ENCODE measurements around the gene STYXL2.
A peak's percentile ranks its signal among the peaks of the same experiment; 100 is the strongest.

Gene STYXL2

GRCh38 chr1:167081594-167082156, 12.2 kb upstream of the STYXL2 start:
- peak; percentile 69 for DNase-seq

GRCh38 chr1:167082511-167083027, 11.3 kb upstream of the STYXL2 start:
- DNase-seq, result peak; percentile 88

GRCh38 chr1:167083066-167083665, 10.7 kb upstream of the STYXL2 start:
- DNase-seq, result peak; percentile 54

- no peak for DNase-seq
Observed at GRCh38 chr1:167083871-167084270, 10.0 kb upstream of the STYXL2 start.

GRCh38 chr1:167084757-167085156, 9.1 kb upstream of the STYXL2 start:
- no peak for DNase-seq

- DNase-seq, result no peak
Observed at GRCh38 chr1:167086033-167086432, 7.8 kb upstream of the STYXL2 start.

- DNase-seq, result no peak
Observed at GRCh38 chr1:167086768-167087167, 7.1 kb upstream of the STYXL2 start.

GRCh38 chr1:167088746-167089417, 5.0 kb upstream of the STYXL2 start:
- no peak for DNase-seq

GRCh38 chr1:167089939-167090313, 3.9 kb upstream of the STYXL2 start:
- no peak for DNase-seq

GRCh38 chr1:167090314-167090942, 3.4 kb upstream of the STYXL2 start, which contains the start of gene GPA33:
Gene GPA33, minus strand, starts transcription at chr1:167090377. Its CDS starts 90 bp downstream, at chr1:167090287.
- DNase-seq, result no peak

GRCh38 chr1:167092653-167093052, 1.2 kb upstream of the STYXL2 start:
- DNase-seq, result no peak

- DNase-seq, result no peak
Observed at GRCh38 chr1:167094690-167095089, 815 bp downstream of the STYXL2 start.

GRCh38 chr1:167095368-167095767, 1.5 kb downstream of the STYXL2 start:
- no peak for DNase-seq

- DNase-seq, result no peak
Observed at GRCh38 chr1:167099851-167100250, 6.0 kb downstream of the STYXL2 start.

GRCh38 chr1:167100730-167101129, 6.9 kb downstream of the STYXL2 start:
- no peak for DNase-seq

- no peak for DNase-seq
Observed at GRCh38 chr1:167101754-167102153, 7.9 kb downstream of the STYXL2 start.

- no peak for DNase-seq
Observed at GRCh38 chr1:167102906-167103573, 9.2 kb downstream of the STYXL2 start.

GRCh38 chr1:167104256-167104633, 10.4 kb downstream of the STYXL2 start:
- DNase-seq, result no peak

- DNase-seq, result peak; percentile 60
Observed at GRCh38 chr1:167105271-167106118, 11.6 kb downstream of the STYXL2 start.

- peak; percentile 34 for DNase-seq
Observed at GRCh38 chr1:167106119-167106461, 12.2 kb downstream of the STYXL2 start.

GRCh38 chr1:167107456-167107855, 13.6 kb downstream of the STYXL2 start:
- no peak for DNase-seq

- DNase-seq, result peak; percentile 58
Observed at GRCh38 chr1:167109125-167109524, 15.2 kb downstream of the STYXL2 start.
